Peyer's patch (tissue), 4 donors: ENCODE data around the gene CCDC18. TPM values are rescaled to one million over a fixed set of nuclear protein-coding genes. Genes with fewer than 3 reads are reported as not detected.
"Not testable (repeated sequence)": the region's sequence is repeated elsewhere in the genome, so short reads cannot be mapped to it uniquely, and the experiment has no call there.

Experiments used
- DNase-seq, 3 donors: peaks; one replicate each; pipeline ENCODE4 v3.0.0-alpha.2; 2017 to 2019
- H3K27ac ChIP-seq, 4 donors: fragments of 200-600 bp; sonication (generic); one replicate each; pipeline ENCODE4 v1.5.1; 2016 to 2019
- H3K27me3 ChIP-seq, 2 donors: fragments of 200-600 bp; sonication (generic); one replicate each; pipeline ENCODE4 v1.5.1; 2019
- H3K36me3 ChIP-seq, 3 donors: fragments of 200-600 bp; sonication (generic); one replicate each; pipeline ENCODE4 v1.5.1; 2016 to 2019
- H3K4me1 ChIP-seq, 4 donors: fragments of 200-600 bp; sonication (generic); one replicate each; pipeline ENCODE4 v1.5.1; 2016 to 2019
- H3K4me3 ChIP-seq, 4 donors: fragments of 200-600 bp; sonication (generic); 1 replicate in 3 of 4; 2 replicates in 1 of 4; pipeline ENCODE4 v1.5.1; 2016 to 2019; ENCODE audit warnings: mild to moderate bottlenecking in 1 of 4
- H3K9me3 ChIP-seq, 4 donors: fragments of 200-600 bp; sonication (generic); one replicate each; pipeline ENCODE4 v1.5.1; 2016 to 2019; ENCODE audit warnings: mild to moderate bottlenecking in 1 of 4
- POLR2A ChIP-seq, 2 donors: fragments of 450-650 bp; IDR thresholded peaks; one replicate each; pipeline ENCODE4 v1.5.1; 2017; ENCODE audit warnings: antibody characterized with exemption in 2 of 2, mild to moderate bottlenecking in 2 of 2, moderate library complexity in 2 of 2
- total RNA-seq, 4 donors: library from RNA; depleted of rRNA; stranded (reverse); fragments of >200 nt; gene quantifications; one replicate each; pipeline ENCODE4 v1.1.0, GENCODE V29; 2016
- TF ChIP-seq, protein P1 (sequence below), 6 experiments: fragments of 450-650 bp in 4 of 6; fragments of 200-600 bp in 2 of 6; sonication (generic) in 1 of 6; IDR thresholded peaks; one replicate each; pipeline ENCODE4 v1.5.1; 2017 to 2019; ENCODE audit warnings: antibody characterized with exemption in 6 of 6, mild to moderate bottlenecking in 3 of 6, moderate library complexity in 1 of 6

Gene CCDC18
- total RNA-seq, 4 donors from 2014 or later: 1.8 to 42.1 (median 5.2) TPM

DNA sequence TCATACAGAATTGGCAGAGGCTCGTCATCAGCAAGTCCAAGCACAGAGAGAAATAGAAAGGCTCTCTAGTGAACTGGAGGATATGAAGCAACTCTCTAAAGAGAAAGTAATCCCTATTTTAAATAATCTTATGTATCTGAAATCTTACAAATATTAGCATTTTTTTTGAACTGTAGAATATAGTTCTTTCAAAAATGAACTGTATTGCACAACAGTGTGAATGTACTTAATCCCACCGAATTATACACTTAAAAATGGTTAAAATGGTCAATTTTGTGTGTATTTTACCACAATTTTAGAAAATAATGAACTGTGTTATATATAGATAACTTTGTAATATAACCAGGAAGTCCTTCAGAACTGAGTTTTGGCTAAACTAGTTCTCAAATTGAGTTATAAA lies 75.9 kb downstream of the CCDC18 start:
- DNase-seq: no peak
- Histone ChIP-seq H3K27ac (no peak overlapping the region), H3K27me3 (no peaks in the 10 kb centered on the region), H3K9me3 (no peaks in the 10 kb centered on the region), H3K36me3 (peaks cover 0 to 3% (median 0%) of the 10 kb centered on the region in 3 donors), H3K4me3 (no peak overlapping the region), H3K4me1 (no peaks in the 10 kb centered on the region)
- no peak for TF ChIP-seq POLR2A (IDR thresholded peaks at IDR 0.05)
- TF ChIP-seq, protein P1, sequence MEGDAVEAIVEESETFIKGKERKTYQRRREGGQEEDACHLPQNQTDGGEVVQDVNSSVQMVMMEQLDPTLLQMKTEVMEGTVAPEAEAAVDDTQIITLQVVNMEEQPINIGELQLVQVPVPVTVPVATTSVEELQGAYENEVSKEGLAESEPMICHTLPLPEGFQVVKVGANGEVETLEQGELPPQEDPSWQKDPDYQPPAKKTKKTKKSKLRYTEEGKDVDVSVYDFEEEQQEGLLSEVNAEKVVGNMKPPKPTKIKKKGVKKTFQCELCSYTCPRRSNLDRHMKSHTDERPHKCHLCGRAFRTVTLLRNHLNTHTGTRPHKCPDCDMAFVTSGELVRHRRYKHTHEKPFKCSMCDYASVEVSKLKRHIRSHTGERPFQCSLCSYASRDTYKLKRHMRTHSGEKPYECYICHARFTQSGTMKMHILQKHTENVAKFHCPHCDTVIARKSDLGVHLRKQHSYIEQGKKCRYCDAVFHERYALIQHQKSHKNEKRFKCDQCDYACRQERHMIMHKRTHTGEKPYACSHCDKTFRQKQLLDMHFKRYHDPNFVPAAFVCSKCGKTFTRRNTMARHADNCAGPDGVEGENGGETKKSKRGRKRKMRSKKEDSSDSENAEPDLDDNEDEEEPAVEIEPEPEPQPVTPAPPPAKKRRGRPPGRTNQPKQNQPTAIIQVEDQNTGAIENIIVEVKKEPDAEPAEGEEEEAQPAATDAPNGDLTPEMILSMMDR (IDR thresholded peaks at IDR 0.05): no peak

DNA sequence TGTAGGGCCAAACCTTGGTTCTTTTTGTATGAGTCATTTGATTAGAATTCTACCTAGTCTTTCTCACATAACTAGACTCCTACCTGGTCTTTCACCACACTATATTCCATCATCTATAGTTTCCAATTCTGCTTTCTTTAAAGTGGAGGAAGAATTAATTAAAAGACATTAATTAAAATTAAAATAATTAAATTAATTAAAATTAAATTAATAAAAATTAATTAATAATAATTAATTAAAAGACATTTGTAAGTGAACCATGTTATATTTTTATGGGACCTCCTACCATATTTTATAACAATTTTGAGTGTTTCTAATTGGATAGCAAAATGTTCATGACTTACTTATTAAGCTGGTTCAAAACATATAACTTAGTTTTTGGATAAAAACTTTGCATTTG lies 77.4 kb downstream of the CCDC18 start:
- no peak for DNase-seq
- Histone ChIP-seq H3K4me1 (no peaks in the 10 kb centered on the region), H3K27ac (no peak overlapping the region), H3K9me3 (peaks cover 0 to 6% (median 3%) of the 10 kb centered on the region in 4 donors), H3K36me3 (peaks cover 0 to 14% (median 0%) of the 10 kb centered on the region in 3 donors), H3K4me3 (no peak overlapping the region), H3K27me3 (no peaks in the 10 kb centered on the region)
- TF ChIP-seq, protein P1 (IDR thresholded peaks at IDR 0.05): no peak
- TF ChIP-seq POLR2A (IDR thresholded peaks at IDR 0.05): no peak

DNA sequence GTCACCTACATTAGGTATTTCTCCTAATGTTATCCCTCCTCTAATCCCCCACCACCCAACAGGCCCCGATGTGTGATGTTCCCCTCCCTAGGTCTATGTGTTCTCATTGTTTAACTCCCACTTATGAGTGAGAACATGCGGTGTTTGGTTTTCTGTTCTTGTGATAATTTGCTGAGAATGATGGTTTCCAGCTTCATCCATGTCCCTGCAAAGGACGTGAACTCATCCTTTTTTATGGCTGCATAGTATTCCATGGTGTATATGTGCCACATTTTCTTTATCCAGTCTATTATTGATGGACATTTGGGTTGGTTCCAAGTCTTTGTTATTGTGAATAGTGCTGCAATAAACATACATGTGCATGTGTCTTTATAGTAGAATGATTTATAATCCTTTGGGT lies 80.2 kb downstream of the CCDC18 start:
- not testable (repeated sequence) for H3K9me3 ChIP-seq, H3K27me3 ChIP-seq, H3K4me3 ChIP-seq, H3K27ac ChIP-seq, DNase-seq, H3K4me1 ChIP-seq
- H3K36me3 ChIP-seq: peaks cover 0 to 12% (median 0%) of the 10 kb centered on the region in 3 donors

DNA sequence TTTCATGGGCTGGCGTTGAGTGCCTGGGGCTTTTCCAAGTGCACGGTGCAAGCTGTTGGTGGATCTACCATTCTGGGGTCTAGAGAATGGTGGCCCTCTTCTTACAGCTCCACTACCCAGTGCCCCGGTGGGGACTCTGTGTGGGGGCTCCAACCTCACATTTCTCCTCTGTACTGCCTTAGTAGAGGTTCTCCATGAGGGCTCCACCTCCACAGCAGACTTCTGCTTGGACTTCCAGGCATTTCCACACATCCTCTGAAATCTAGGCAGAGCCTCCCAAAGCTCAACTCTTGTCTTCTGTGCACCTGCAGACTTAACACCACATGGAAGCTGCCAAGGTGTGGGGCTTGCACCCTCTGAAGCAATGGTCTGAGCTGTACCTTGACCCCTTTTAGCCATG lies 82.1 kb downstream of the CCDC18 start:
- TF ChIP-seq, protein P1 (IDR thresholded peaks at IDR 0.05): no peak
- TF ChIP-seq POLR2A (IDR thresholded peaks at IDR 0.05): no peak
- H3K4me1 ChIP-seq: no peaks in the 10 kb centered on the region
- no peak for DNase-seq
- H3K36me3 ChIP-seq: peaks cover 0 to 12% (median 0%) of the 10 kb centered on the region in 3 donors
- peaks cover 0 to 9% (median 3%) of the 10 kb centered on the region in 4 donors for H3K9me3 ChIP-seq
- H3K27me3 ChIP-seq: no peaks in the 10 kb centered on the region
- no peak overlapping the region for H3K4me3 ChIP-seq
- no peak overlapping the region for H3K27ac ChIP-seq

DNA sequence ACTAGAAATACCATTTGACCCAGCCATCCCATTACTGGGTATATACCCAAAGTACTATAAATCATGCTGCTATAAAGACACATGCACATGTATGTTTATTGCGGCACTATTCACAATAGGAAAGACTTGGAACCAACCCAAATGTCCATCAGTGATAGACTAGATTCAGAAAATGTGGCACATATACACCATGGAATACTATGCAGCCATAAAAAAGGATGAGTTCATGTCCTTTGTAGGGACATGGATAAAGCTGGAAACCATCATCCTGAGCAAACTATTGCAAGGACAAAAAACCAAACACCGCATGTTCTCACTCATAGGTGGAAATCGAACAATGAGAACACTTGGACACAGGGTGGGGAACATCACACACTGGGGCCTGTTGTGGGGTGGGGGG lies 88.4 kb downstream of the CCDC18 start:
- DNase-seq, H3K4me1 ChIP-seq, H3K9me3 ChIP-seq, H3K27ac ChIP-seq, H3K27me3 ChIP-seq, H3K36me3 ChIP-seq, H3K4me3 ChIP-seq: not testable (repeated sequence)

DNA sequence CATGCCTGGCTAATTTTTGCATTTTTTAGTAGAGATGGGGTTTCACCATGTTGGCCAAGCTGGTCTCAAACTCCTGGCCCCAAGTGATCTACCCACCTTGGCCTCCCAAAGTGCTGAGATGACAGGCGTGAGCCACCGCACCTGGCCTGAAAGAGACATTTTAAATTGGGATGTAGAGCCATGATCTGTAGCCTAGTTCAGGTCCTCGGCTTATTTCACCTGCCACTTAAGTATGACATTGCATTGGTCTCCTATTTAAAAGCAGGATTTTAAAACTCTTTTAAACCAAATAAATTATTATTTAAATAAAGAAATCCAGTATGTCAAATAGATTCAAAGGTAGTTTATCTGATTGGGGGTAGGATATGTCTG lies 94.7 kb downstream of the CCDC18 start:
- H3K4me3 ChIP-seq, H3K9me3 ChIP-seq, H3K27me3 ChIP-seq, H3K27ac ChIP-seq, DNase-seq, H3K36me3 ChIP-seq, H3K4me1 ChIP-seq: not testable (repeated sequence)

DNA sequence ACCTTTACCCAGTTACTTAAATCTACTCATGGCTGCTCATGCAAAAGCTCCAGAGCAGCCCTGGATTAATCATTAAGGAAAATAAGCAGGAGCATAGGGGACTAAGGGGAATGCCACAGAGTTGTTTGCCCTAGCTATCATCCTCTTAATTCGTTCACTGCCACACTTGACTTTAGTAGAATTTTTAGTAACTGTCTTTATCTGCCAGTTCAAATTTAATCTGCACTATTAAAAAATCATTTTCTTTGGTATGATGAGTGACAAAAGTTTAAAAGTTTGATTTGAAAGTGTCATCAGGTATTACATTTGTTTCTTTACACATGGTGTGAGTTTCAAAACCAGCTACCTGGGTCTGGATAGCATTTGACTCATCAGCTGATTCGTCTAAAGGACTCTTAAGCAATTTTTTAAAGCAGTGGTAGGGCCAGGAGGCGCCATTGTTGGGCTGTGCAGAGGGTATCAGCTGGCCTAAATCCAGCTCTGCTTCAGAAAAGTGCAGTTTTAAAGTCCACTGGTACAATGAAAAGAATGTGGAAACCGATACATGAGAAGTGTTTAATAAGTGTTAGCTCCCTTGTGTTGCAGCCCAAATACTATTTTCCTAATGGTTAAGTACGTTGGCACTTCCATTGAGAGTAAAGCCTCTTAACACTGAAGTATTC lies 95.2 kb downstream of the CCDC18 start:
- H3K36me3 ChIP-seq: peaks cover 0 to 3% (median 0%) of the 10 kb centered on the region in 3 donors
- no peak for DNase-seq
- TF ChIP-seq POLR2A (IDR thresholded peaks at IDR 0.05): no peak
- TF ChIP-seq, protein P1 (IDR thresholded peaks at IDR 0.05): no peak
- H3K9me3 ChIP-seq: no peaks in the 10 kb centered on the region
- no peaks in the 10 kb centered on the region for H3K27me3 ChIP-seq
- no peaks in the 10 kb centered on the region for H3K4me1 ChIP-seq
- H3K27ac ChIP-seq: no peak overlapping the region
- H3K4me3 ChIP-seq: no peak overlapping the region

DNA sequence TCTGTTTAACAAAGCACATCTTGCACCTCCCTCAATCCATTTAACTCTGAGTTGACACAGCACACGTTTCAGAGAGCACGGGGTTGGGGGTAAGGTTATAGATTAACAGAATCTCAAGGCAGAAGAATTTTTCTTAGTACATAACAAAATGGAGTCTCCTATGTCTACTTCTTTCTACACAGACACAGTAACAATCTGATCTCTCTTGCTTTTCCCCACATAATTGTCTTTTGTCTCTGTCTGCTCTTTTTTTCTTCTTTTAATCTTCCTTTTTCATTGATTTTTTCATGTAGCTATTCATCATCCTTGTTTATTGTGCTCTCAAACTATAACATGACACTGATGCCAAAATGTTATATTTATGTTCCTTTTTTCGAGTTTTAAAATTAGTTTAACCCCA lies 97.0 kb downstream of the CCDC18 start:
- H3K4me1 ChIP-seq, DNase-seq, H3K27ac ChIP-seq, H3K36me3 ChIP-seq, H3K27me3 ChIP-seq, H3K9me3 ChIP-seq, H3K4me3 ChIP-seq: not testable (repeated sequence)
